Stimulated activated CD4-positive, alpha-beta T cell treated with anti-CD3 and anti-CD28 coated beads, Interleukin-12 subunit alpha, Interleukin-12 subunit beta, amount 100 ng/mL, for 24 hours (primary cell): ENCODE results near the gene PCDHA1.

Experiments
- DNase-seq, 2 experiments: peaks; one replicate each; pipeline ENCODE4 v3.0.0-alpha.2; 2020; ENCODE audit warnings: low read depth in 2 of 2

Gene PCDHA1

DNA sequence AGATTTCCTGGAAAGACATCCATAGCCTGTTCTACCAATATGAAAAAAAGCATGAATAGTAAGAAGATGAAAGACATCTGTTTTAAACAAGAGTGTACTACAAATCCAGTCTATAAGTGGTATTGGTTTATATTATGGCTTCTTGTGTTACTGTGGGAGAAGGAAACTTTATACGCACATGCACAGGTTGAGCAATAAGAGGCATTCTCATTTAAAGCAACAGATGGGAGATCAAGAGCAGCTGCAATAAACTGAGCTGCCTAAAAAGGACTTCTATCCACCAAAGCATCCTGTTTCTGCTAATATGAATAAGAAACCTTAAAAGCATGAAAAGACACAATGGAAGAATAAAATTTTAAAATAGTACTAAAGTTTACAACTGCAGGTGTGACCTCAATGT is 256.6 kb downstream of the PCDHA1 start:
- DNase-seq, result no peak

DNA sequence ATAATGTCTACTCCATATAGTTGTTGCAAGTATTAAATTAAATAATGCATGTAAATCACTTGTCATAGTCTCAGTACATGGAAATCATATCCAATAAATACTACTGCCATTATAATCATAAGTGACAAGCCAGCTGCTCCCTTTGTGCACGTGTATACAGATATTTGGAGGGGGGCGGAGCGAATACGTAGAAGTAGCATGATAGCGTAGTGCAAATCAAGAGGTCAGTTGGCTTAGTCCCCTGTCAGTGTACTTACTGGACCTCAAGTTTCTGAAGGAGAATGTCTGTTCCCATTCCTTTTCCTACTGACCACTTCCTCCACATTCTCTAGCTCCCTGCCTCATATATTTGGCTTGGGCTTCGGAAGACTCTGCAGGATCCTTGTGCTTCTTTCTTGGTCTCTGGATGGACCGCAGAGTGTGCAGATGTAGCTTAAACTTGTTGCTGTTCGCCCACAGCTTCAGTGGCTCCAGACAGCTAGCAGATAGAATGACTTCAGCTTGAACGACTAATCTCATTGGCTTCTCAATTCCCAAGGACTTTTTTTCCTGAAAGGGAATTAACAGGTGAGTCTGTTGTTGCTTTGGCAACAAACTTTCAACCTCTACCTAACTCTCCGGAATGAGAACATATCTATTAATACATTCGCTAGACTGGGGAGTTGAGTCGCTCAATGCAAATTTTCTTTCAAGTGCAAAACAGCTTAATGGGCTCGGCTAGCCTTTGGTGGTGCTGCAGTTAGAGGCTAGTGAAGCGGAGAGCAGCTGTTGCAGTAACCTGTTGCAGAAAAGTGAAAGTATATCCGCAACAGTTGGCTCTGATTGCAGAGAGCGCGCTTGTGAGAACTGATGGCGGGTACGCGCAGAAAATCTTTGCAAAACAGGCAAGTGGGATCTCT is 264.9 kb downstream of the PCDHA1 start, which contains the start of gene PCDHB1:
Gene PCDHB1, plus strand, starts transcription at position 753 of the 899 bp plus-strand sequence. Its CDS starts 97 bp downstream, at position 850.
- no peak for DNase-seq

DNA sequence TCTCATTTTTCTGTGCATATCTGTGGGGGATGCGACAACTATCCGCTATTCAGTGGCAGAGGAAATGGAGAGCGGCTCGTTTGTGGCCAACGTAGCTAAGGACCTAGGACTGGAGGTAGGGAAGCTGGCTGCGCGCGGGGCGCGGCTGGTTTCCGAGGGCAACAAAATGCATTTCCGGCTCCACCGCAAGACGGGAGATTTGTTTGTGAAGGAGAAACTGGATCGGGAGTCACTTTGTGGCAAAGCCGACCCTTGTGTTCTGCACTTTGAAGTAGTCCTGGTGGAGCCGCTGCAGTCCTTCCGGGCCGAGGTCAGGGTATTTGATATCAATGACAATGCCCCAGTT is 265.6 kb downstream of the PCDHA1 start:
- no peak for DNase-seq
